Loucy (cell line): Measurements from ENCODE around the gene SMTNL2.

Experiments used
- H2AFZ ChIP-seq: fragments of 200-600 bp; sonication (generic); 2 replicates; pipeline ENCODE4 v1.6.0; 2016; ENCODE audit warnings: antibody characterized with exemption, mild to moderate bottlenecking, low read length, moderate library complexity
- H3F3A ChIP-seq: fragments of 200-600 bp; 2 replicates; pipeline ENCODE4 v1.6.0; 2016; ENCODE audit warnings: antibody characterized with exemption, low read depth, mild to moderate bottlenecking
- H3K27me3 ChIP-seq: fragments of 200-600 bp; sonication (generic); 2 replicates; pipeline ENCODE4 v1.6.1; 2014; ENCODE audit warnings: low read length, mild to moderate bottlenecking; ENCODE audit not compliant: insufficient read depth, poor library complexity, severe bottlenecking
- H3K36me3 ChIP-seq: fragments of 200-600 bp; sonication (generic); 2 replicates; pipeline ENCODE4 v1.6.1; 2016; ENCODE audit warnings: low read length; ENCODE audit not compliant: insufficient read depth
- H3K4me1 ChIP-seq: fragments of 200-600 bp; sonication (generic); 2 replicates; pipeline ENCODE4 v1.5.1; 2014; ENCODE audit warnings: low read length, mild to moderate bottlenecking; ENCODE audit not compliant: insufficient read depth, poor library complexity, severe bottlenecking
- H3K4me2 ChIP-seq: fragments of 200-600 bp; sonication (generic); 2 replicates; pipeline ENCODE4 v1.6.0; 2014; ENCODE audit warnings: antibody characterized with exemption, low read length, low read depth, mild to moderate bottlenecking; ENCODE audit not compliant: poor library complexity, severe bottlenecking
- H3K4me3 ChIP-seq: fragments of 200-600 bp; sonication (generic); 2 replicates; pipeline ENCODE4 v1.5.1; 2014; ENCODE audit warnings: low read length, mild to moderate bottlenecking, mixed read lengths; ENCODE audit not compliant: poor library complexity, severe bottlenecking
- H3K79me2 ChIP-seq: fragments of 200-600 bp; sonication (generic); 2 replicates; pipeline ENCODE4 v1.6.1; 2014; ENCODE audit warnings: low read length; ENCODE audit not compliant: insufficient read depth
- H3K9ac ChIP-seq: fragments of 200-600 bp; sonication (generic); 2 replicates; pipeline ENCODE4 v1.6.0; 2014; ENCODE audit warnings: mild to moderate bottlenecking, low read depth, low read length, moderate library complexity; ENCODE audit not compliant: poor library complexity, severe bottlenecking
- H3K9me2 ChIP-seq: fragments of 200-600 bp; sonication (generic); replicated peaks from 2 replicates; pipeline ENCODE4 v1.6.1; 2016; ENCODE audit warnings: low read depth, low read length, mixed read lengths
- H3K9me3 ChIP-seq: fragments of 200-600 bp; sonication (generic); 2 replicates; pipeline ENCODE4 v1.6.1; 2014; ENCODE audit warnings: mild to moderate bottlenecking, antibody characterized with exemption, low read length, low read depth; ENCODE audit not compliant: insufficient read depth
- H4K20me1 ChIP-seq: fragments of 200-600 bp; sonication (generic); 2 replicates; pipeline ENCODE4 v1.6.0; 2014; ENCODE audit warnings: antibody characterized with exemption, low read length, mild to moderate bottlenecking; ENCODE audit not compliant: insufficient read depth, poor library complexity, severe bottlenecking
- EZH2phosphoT487 ChIP-seq: fragments of 200-600 bp; IDR thresholded peaks from 2 replicates; pipeline ENCODE4 v1.6.1; 2018; ENCODE audit warnings: antibody characterized with exemption, mild to moderate bottlenecking, moderate library complexity, borderline replicate concordance
- TF ChIP-seq, protein P1 (sequence below): fragments of 200-600 bp; sonication (generic); conservative IDR thresholded peaks from 2 replicates; pipeline ENCODE4 v1.5.1; 2014; ENCODE audit warnings: mild to moderate bottlenecking, antibody characterized with exemption, low read length

The SMTNL2 gene

DNA sequence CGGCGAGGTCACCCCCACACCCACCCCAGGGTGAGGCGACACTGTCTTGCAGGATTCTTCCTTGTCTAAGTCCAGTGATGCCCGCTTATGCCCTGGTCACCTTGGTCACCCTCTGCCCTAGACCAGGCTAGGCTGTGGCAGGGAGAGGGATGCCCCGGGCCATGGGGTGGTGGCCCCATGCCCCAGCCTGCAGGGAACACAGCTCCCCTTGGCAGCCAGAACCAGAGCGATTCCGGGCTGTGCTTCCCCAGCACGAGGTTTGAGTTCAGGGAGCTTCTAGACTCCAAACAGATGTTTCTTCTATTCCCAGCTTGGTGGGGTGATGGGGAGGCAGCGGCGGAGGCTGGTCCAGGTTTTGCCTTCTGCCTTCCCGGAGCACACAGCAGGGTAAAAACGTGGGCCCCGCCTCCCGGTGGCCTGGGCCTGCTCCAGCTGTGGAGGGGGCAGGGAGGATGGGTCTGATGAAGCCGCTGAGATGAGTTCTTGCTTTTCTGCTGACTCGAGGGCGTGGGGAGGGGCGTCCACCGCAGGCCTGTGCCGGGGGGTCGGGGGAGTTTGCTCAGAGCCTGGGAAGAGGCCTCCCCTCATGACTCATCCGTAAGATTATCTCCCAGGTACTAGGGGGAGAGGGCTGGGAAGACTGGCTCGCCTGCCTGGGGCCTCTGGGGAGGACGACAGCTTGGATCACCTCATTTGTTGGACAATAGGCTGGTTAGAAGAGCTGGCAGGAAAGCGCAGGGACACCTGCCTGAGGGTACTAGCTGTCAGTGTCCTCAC lies 15.4 kb downstream of the SMTNL2 start:
- Histone ChIP-seq H3K4me3 (no peak overlapping the region), H3K36me3 (no peaks in the 10 kb centered on the region), H3F3A (no peaks in the 10 kb centered on the region), H3K4me1 (no peaks in the 10 kb centered on the region), H3K4me2 (no peak overlapping the region), H2AFZ (no peak overlapping the region), H3K27me3 (no peaks in the 10 kb centered on the region), H3K9ac (no peak overlapping the region), H3K79me2 (no peaks in the 10 kb centered on the region), H3K9me2 (no peaks in the 10 kb centered on the region), H4K20me1 (no peaks in the 10 kb centered on the region), H3K9me3 (no peaks in the 10 kb centered on the region)
- TF ChIP-seq, protein P1, sequence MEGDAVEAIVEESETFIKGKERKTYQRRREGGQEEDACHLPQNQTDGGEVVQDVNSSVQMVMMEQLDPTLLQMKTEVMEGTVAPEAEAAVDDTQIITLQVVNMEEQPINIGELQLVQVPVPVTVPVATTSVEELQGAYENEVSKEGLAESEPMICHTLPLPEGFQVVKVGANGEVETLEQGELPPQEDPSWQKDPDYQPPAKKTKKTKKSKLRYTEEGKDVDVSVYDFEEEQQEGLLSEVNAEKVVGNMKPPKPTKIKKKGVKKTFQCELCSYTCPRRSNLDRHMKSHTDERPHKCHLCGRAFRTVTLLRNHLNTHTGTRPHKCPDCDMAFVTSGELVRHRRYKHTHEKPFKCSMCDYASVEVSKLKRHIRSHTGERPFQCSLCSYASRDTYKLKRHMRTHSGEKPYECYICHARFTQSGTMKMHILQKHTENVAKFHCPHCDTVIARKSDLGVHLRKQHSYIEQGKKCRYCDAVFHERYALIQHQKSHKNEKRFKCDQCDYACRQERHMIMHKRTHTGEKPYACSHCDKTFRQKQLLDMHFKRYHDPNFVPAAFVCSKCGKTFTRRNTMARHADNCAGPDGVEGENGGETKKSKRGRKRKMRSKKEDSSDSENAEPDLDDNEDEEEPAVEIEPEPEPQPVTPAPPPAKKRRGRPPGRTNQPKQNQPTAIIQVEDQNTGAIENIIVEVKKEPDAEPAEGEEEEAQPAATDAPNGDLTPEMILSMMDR = no peak
- no peak for TF ChIP-seq EZH2phosphoT487

DNA sequence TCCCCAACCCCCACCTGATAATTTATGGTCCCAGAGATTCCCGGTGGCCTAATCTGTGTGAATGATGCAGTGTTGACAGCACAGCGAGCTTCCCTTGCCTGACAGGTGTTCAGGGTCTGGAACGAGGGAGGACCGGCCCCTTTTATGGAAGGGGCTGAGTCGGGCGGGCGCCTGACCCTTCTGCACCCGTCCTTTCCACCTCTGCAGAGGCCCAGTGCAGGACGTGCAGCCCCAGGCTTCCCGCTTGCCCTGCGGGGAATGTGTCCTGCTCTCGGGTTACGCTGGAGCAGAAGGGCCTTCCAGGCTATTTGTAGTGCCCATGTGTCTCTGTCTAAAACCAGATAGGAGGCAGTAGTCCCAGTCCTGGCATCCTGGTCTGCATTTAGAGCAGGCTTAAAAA lies 16.2 kb downstream of the SMTNL2 start:
- Histone ChIP-seq H3K9ac (no peak overlapping the region), H3K4me2 (no peak overlapping the region), H3K9me3 (no peaks in the 10 kb centered on the region), H3K4me3 (no peak overlapping the region), H3F3A (no peaks in the 10 kb centered on the region), H3K79me2 (no peaks in the 10 kb centered on the region), H4K20me1 (no peaks in the 10 kb centered on the region), H2AFZ (no peak overlapping the region), H3K4me1 (no peaks in the 10 kb centered on the region), H3K27me3 (no peaks in the 10 kb centered on the region), H3K9me2 (no peaks in the 10 kb centered on the region), H3K36me3 (no peaks in the 10 kb centered on the region)
- TF ChIP-seq, protein P1 = no peak
- no peak for TF ChIP-seq EZH2phosphoT487

DNA sequence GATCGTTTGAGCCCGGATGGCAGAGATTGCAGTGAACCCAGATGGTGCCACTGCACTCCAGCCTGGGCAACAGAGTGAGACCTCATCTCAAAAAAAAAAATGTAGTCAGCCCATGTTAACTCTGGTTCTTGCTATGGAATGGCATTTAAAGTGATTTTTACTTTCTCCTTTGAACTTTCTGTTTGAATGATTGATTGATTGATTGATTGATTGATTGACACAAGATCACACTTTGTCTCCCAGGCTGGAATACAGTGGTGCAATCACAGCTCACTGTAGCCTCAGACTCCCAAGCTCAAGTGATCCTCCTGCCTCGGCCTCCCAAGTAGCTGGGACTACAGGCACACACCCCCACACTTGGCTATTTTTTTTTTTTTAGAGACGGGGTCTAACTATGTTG lies 17.0 kb downstream of the SMTNL2 start:
- no peak for TF ChIP-seq EZH2phosphoT487
- TF ChIP-seq, protein P1 = no peak
- no peaks in the 10 kb centered on the region for H3K9me2 ChIP-seq
- no peaks in the 10 kb centered on the region for H4K20me1 ChIP-seq
- H3K4me3 ChIP-seq = no peak overlapping the region
- no peak overlapping the region for H3K4me2 ChIP-seq
- H3F3A ChIP-seq = no peaks in the 10 kb centered on the region
- H3K27me3 ChIP-seq = no peaks in the 10 kb centered on the region
- H3K4me1 ChIP-seq = no peaks in the 10 kb centered on the region
- H3K9ac ChIP-seq = no peak overlapping the region
- no peaks in the 10 kb centered on the region for H3K36me3 ChIP-seq
- no peaks in the 10 kb centered on the region for H3K79me2 ChIP-seq
- no peak overlapping the region for H2AFZ ChIP-seq
- H3K9me3 ChIP-seq = no peaks in the 10 kb centered on the region
